DMS79 treated with DMSO at 0.1 percent for 48 hours (cell line): Measurements from ENCODE around the gene GPSM3.

ENCODE experiments used
- DNase-seq: peaks from one replicate; lab custom pipeline; 2025; lab: John Stamatoyannopoulos, UW

The GPSM3 gene

GRCh38 chr6:32173051-32173727 lies 19.3 kb downstream of the GPSM3 start:
- no peak for DNase-seq

- no peak for DNase-seq
These were observed 21.2 kb downstream of the GPSM3 start for GRCh38 chr6:32171234-32171633.

- no peak for DNase-seq
These were observed 22.1 kb downstream of the GPSM3 start for GRCh38 chr6:32170294-32170693.

- DNase-seq: no peak
These were observed 23.4 kb downstream of the GPSM3 start for GRCh38 chr6:32168807-32169591.

- no peak for DNase-seq
These were observed 24.1 kb downstream of the GPSM3 start for GRCh38 chr6:32168350-32168749.

GRCh38 chr6:32167761-32168262 lies 24.6 kb downstream of the GPSM3 start:
- DNase-seq: no peak

- no peak for DNase-seq
These were observed 25.2 kb downstream of the GPSM3 start for GRCh38 chr6:32167154-32167760.

- DNase-seq: no peak
These were observed 25.9 kb downstream of the GPSM3 start for GRCh38 chr6:32166411-32167061.

- DNase-seq: no peak
These were observed 28.1 kb downstream of the GPSM3 start, which contains the start of gene EGFL8 for GRCh38 chr6:32164295-32164694. Gene EGFL8 (plus strand): TSS chr6:32164595. CDS start chr6:32166166, 1,571 bp downstream.

- no peak for DNase-seq
These were observed 28.7 kb downstream of the GPSM3 start for GRCh38 chr6:32163559-32164258.

- no peak for DNase-seq
These were observed 34.4 kb downstream of the GPSM3 start for GRCh38 chr6:32158052-32158451.

GRCh38 chr6:32156891-32157290 lies 35.6 kb downstream of the GPSM3 start:
- DNase-seq: no peak

- DNase-seq: peak; percentile 73
These were observed 37.8 kb downstream of the GPSM3 start for GRCh38 chr6:32154514-32155161.

GRCh38 chr6:32153564-32154513 lies 38.6 kb downstream of the GPSM3 start, which contains the start of gene PPT2:
Gene PPT2 (plus strand): TSS chr6:32154141. CDS start chr6:32154595, 454 bp downstream.
- peak; percentile 83 for DNase-seq

GRCh38 chr6:32152769-32153563 lies 39.5 kb downstream of the GPSM3 start:
- peak; percentile 54 for DNase-seq

- DNase-seq: no peak
These were observed 40.3 kb downstream of the GPSM3 start, which contains the start of gene PRRT1 for GRCh38 chr6:32151863-32152768. Gene PRRT1 (minus strand): TSS chr6:32151939. CDS start chr6:32151827, 112 bp downstream.

GRCh38 chr6:32151181-32151862 lies 41.1 kb downstream of the GPSM3 start:
- DNase-seq: no peak
